ENCODE results near the gene FEM1C. TPM values are rescaled to one million over a fixed set of nuclear protein-coding genes. Genes with fewer than 3 reads are reported as not detected.
A peak's percentile ranks its signal among the peaks of the same experiment; 100 is the strongest.

The FEM1C gene
- total RNA-seq, 2 donors from 2014 or later: 23.2 to 31.0 TPM

DNA sequence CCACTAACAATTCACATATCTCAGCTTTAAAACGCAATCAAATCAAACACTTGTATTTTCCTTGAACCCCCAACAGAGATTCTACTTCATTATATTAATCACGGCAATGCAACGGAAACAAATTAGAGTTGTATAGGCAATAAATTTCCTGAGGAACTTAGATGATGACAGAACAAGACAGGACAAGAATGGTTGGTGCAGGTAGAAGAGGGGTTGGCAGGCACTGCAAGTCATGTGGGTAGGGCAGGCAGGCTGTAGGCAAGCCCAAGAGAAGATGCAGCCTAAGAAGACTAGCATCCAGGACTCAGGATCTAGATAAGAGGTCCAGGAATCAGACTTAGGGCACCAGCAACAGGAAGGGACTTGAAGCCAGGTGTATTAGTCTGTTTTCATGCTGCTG is 16.6 kb upstream of the FEM1C start:
- DNase-seq: no peak
- intact Hi-C loops (cut with DNase I): no loop called here
- ATAC-seq: no peak

- ATAC-seq: peak in 1 of 2 donors; percentile 23
- no peak for DNase-seq
- intact Hi-C loops (cut with DNase I): no loop called here
Observed at GRCh38 chr5:115559524-115559923, 14.9 kb upstream of the FEM1C start.

DNA sequence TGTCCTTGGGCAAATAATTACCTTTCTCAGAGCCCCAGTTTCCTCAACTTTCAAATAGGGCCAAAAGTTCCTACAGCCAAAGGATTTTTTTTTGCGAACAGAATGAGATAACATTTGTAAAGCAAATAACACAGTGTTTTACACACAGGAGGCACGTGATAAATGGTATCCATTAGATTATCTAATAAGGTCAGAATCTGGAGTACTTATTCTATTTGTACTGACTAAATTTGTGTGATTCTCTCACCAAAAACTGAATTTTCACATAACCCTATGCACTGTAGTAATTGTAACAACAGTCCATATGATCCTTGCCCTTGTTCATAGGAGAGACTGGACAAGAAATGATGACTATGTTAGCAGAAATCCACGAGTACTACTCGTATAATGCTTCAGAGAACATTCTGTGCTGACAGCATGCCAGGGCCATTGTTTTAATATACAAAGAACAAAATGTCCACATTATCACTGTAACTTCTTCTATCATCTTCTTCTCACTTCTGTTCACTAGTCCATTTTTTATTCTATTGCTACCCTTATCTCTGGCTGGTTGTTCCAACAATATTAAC is 13.9 kb upstream of the FEM1C start:
- ATAC-seq: peak in 1 of 2 donors; percentile 40
- no peak for DNase-seq
- intact Hi-C loops (cut with DNase I): no loop called here

GRCh38 chr5:115557667-115558387 is 13.3 kb upstream of the FEM1C start:
- intact Hi-C loops (cut with DNase I): no loop called here
- DNase-seq (no peak), ATAC-seq (peak in 1 of 2 donors; percentile 29)

DNA sequence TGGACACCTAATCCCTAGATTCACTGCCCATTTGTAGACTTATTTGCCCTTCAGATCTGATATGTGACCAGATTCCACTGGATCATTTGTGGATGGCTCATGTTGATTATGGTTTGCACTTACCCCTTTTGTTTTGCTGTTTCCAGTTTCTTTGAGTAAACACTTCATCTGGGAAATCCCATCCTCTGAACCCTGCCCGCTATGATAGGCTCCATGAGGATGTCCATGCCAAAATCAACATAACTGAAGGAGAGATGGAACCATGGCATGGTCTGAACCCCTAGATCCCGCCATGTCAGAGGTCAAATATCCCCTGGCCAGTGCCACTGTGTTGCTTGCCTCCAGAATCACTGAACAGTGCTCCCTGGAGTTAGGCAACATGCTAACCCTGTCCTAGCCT is 11.7 kb upstream of the FEM1C start:
- DNase-seq: no peak
- ATAC-seq: no peak
- intact Hi-C loops (cut with DNase I): no loop called here

DNA sequence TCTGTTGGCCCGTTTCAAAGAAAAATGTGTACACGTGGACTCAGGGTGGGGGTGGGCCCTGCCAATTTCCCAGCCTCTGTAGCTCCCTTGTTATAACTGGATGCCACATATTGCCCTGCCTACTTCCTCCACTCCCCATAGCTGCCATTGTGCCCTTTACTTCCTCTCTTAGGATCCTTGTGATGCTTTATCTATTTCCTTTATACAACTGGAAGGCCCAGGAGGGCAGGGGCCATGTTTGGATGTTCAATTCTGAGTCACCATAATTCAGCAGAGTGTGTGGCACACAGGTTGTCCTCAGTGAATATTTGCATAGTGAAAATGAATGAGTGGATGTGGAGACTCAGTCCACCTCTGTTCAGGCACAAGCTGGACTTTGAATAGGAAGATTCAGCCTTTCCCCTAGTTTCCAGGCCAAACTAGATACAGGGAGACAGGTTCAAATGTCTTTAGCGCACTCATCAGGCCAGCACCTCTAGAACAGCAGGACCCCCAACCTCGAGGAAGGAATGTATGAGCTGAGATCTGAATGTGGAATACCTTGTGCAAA is 10.6 kb upstream of the FEM1C start:
- ATAC-seq (no peak), DNase-seq (no peak)
- intact Hi-C loops (cut with DNase I): no loop called here

GRCh38 chr5:115553082-115553481 is 8.5 kb upstream of the FEM1C start:
- DNase-seq (no peak), ATAC-seq (no peak)
- intact Hi-C loops (cut with DNase I): no loop called here

DNA sequence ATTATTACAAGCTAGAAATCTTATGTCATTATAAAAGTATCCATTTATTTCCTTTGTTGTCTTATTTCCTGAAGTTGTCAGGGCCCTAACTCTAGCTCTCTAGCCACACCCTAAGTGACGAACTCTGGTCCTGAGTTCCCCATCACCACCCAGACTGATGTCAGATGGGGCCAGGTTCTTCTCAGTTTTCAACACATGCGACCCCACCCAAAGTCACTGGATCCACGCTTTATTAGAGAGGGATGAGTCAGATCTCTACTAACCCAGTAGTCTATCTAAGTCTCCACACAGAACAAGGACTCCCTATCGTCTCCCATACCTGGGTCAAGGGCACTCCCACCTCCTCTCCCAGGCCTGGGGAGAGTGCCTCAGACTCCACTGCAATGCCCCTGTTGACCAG is 6.8 kb upstream of the FEM1C start:
- ATAC-seq (peak in 1 of 2 donors; percentile 77), DNase-seq (no peak)
- intact Hi-C loops (cut with DNase I): no loop called here

DNA sequence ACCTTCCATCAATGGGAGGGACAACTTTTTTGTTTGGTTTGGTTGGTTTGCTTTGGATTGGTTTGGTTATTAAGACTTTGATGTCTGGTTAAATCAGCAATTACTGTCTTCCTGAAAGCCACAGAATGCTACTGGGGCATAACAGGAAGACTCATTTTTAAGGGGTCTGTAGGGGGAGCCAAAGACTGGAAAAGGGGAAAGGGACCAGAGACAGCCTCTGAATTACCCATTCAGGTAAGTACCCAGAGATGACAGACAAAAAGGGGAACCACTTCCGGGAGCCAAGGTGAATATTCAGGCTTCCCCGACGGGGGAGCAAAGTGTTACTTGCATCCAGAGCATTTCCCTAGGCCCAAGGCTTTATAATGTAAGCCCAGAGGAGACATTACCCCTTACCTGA is 4.6 kb upstream of the FEM1C start:
- intact Hi-C loops (cut with DNase I): no loop called here
- no peak for ATAC-seq
- DNase-seq: no peak

GRCh38 chr5:115548683-115549082 is 4.1 kb upstream of the FEM1C start:
- intact Hi-C loops (cut with DNase I): no loop called here
- ATAC-seq (no peak), DNase-seq (no peak)

GRCh38 chr5:115545351-115545882 is 842 bp upstream of the FEM1C start:
- ATAC-seq: no peak
- intact Hi-C loops (cut with DNase I): no loop called here
- no peak for DNase-seq

DNA sequence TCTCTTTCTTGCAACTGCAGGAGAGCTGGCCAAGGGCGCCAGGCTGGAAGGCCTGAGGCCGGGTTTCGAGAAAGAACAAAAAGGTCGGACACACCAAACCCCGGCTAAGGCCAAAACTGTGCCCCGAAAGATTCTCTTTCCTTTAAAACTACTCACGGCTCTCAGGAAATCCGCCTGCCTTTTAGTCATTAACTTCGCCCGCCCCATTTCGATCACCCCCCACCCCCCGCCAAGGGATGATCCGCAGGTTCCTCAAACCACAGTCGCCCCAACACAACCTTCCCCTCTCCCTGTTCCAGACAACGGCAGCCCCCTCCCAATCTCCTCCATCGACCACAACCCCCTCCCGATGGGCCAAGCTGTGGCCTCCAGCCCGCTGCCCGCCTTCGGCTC is 536 bp downstream of the FEM1C start:
- intact Hi-C loops (cut with DNase I): loop anchor here in 1 of 2 donors (5.0 kb wide), 1 partner anchor 167 kb away; no protein-coding TSS in a partner anchor
- ATAC-seq: peak; percentile 19 to 42
- no peak for DNase-seq

DNA sequence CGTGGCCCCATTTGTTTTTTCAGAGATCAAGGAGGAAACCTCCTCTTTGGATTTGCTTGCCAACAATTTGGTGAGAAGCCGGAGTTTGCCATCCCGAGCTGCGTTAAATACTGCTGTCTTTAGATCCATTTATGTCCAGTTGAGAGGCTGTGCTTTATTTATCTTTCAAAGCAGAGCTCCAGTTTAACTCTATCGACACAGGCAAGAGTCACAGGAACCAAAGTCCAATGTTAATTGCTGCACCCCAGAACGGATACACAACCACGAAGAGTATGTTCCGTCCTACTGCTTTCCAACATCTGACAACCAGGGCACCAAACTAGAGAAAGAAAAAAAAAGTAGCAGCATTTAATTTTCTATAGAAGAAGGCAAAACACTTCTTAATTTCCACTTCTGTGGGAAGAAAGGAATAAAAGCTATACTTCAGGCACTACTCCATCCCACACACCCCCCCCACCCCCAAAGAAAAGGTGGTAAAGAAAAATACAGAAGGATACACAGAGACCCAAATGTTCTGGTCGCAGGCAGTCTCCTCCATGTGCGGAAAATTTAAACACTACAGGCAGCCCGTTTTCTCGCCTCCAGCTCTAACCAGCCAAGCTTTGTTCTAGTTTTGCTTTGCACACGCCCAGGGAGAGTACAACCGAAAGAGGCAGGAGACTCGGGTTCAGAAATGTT is 1.1 kb downstream of the FEM1C start:
- no peak for DNase-seq

GRCh38 chr5:115542651-115543364 is 1.8 kb downstream of the FEM1C start:
- intact Hi-C loops (cut with DNase I): loop anchor here in 1 of 2 donors (2.0 to 5.0 kb wide), 2 partner anchors 118 to 166 kb away; no protein-coding TSS in a partner anchor
- ATAC-seq (no peak), DNase-seq (no peak)

More for the DNA sequence above, 1.1 kb downstream of the FEM1C start:
- intact Hi-C loops (cut with DNase I): loop anchor here in 1 of 2 donors (2.0 to 5.0 kb wide), 2 partner anchors 119 to 166 kb away; no protein-coding TSS in a partner anchor
- ATAC-seq: peak; percentile 38 to 53

- no peak for DNase-seq
- intact Hi-C loops (cut with DNase I): loop anchor here in 1 of 2 donors (2.0 to 5.0 kb wide), 2 partner anchors 117 to 165 kb away; no protein-coding TSS in a partner anchor
- ATAC-seq: no peak
Observed at GRCh38 chr5:115542086-115542485, 2.5 kb downstream of the FEM1C start.

DNA sequence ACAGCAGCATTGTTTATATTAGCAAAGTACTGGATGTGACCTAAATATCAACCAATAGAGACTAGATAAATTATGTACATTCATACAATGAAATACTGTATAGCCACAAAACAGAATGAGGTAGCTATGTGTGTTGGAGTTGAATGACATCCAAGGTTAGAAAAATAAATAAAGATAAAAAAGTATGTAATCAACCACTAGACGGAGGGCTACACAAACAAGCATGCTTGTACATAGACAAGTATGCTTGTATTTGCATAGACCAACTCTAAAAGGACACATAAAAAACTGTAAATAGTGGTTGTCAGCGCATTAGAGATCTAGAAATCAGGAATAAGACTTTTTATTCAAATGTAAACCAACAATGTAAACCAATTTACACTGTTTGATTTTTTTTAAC is 3.0 kb downstream of the FEM1C start:
- ATAC-seq: no peak
- no peak for DNase-seq
- intact Hi-C loops (cut with DNase I): loop anchor here in 1 of 2 donors (2.0 to 5.0 kb wide), 2 partner anchors 117 to 164 kb away; no protein-coding TSS in a partner anchor

GRCh38 chr5:115535479-115536035 is 9.0 kb downstream of the FEM1C start:
- no peak for DNase-seq
- intact Hi-C loops (cut with DNase I): loop anchor here in 1 of 2 donors (10.0 kb wide), 1 partner anchor 71 kb away; no protein-coding TSS in a partner anchor
- ATAC-seq: no peak

GRCh38 chr5:115532517-115532916 is 12.1 kb downstream of the FEM1C start:
- intact Hi-C loops (cut with DNase I): loop anchor here in 1 of 2 donors (10.0 kb wide), 1 partner anchor 68 kb away; no protein-coding TSS in a partner anchor
- ATAC-seq: no peak

More at GRCh38 chr5:115532517-115532916, 12.1 kb downstream of the FEM1C start:
- DNase-seq: no peak
